Tibial artery (tissue), 4 donors: Measurements from ENCODE around the gene AHI1.

Experiments
- DNase-seq, 2 donors: peaks; one replicate each; pipeline ENCODE4 v3.0.0-alpha.2; 2019
- H3K27ac ChIP-seq, 2 donors: fragments of 200-600 bp; sonication (generic) in 1 of 2; 1 replicate in 1 of 2; 2 replicates in 1 of 2; pipeline ENCODE4 v1.5.1; 2018 to 2019; ENCODE audit warnings: mild to moderate bottlenecking in 1 of 2
- H3K27me3 ChIP-seq, 2 donors: fragments of 200-600 bp; sonication (generic) in 1 of 2; one replicate each; pipeline versions ENCODE4 v1.5.1 to v1.6.0; 2016 to 2019
- H3K36me3 ChIP-seq, 3 donors: fragments of 200-600 bp; sonication (generic) in 2 of 3; one replicate each; pipeline ENCODE4 v1.5.1; 2016 to 2019; ENCODE audit warnings: mild to moderate bottlenecking in 2 of 3
- H3K4me1 ChIP-seq, 4 donors: fragments of 200-600 bp; sonication (generic) in 2 of 4; 1 replicate in 3 of 4; 2 replicates in 1 of 4; pipeline ENCODE4 v1.5.1; 2016 to 2019
- H3K4me3 ChIP-seq, 2 donors: fragments of 200-600 bp; sonication (generic) in 1 of 2; 1 replicate in 1 of 2; 2 replicates in 1 of 2; pipeline ENCODE4 v1.5.1; 2018 to 2019; ENCODE audit warnings: mild to moderate bottlenecking in 2 of 2
- H3K9me3 ChIP-seq, 3 donors: fragments of 200-600 bp; sonication (generic) in 1 of 3; one replicate each; pipeline ENCODE4 v1.5.1; 2016 to 2019
- CTCF ChIP-seq, 2 experiments: fragments of 200-600 bp in 1 of 2; fragments of 450-650 bp in 1 of 2; IDR thresholded peaks; one replicate each; pipeline ENCODE4 v1.5.1; 2017 to 2019; ENCODE audit warnings: antibody characterized with exemption in 2 of 2, mild to moderate bottlenecking in 1 of 2, moderate library complexity in 1 of 2
- intact Hi-C: fragments of 100-400 bp; cut with DNase I; formaldehyde crosslinking; loops from one replicate; pipeline ENCODE4 v1.15.0; 2023; ENCODE audit warnings: low total_unique reads

The AHI1 gene

GRCh38 chr6:135451617-135452190, 45.8 kb downstream of the AHI1 start:
- intact Hi-C loops, result no loop called here
- peak; percentile 55 to 65 for TF ChIP-seq CTCF (IDR thresholded peaks at IDR 0.05)
- Histone ChIP-seq H3K9me3 (no peaks in the 10 kb centered on the region), H3K27ac (no peak overlapping the region), H3K36me3 (peaks cover 13 to 42% (median 20%) of the 10 kb centered on the region in 3 donors), H3K4me3 (no peak overlapping the region), H3K4me1 (no peaks in the 10 kb centered on the region), H3K27me3 (no peaks in the 10 kb centered on the region)
- DNase-seq, result no peak

GRCh38 chr6:135449246-135449645, 48.3 kb downstream of the AHI1 start:
- no peak overlapping the region for H3K27ac ChIP-seq
- intact Hi-C loops, result no loop called here
- DNase-seq, result no peak
- no peak for TF ChIP-seq CTCF (IDR thresholded peaks at IDR 0.05)
- H3K9me3 ChIP-seq, result no peaks in the 10 kb centered on the region
- H3K4me3 ChIP-seq, result no peak overlapping the region
- peaks cover 25 to 45% (median 30%) of the 10 kb centered on the region in 3 donors for H3K36me3 ChIP-seq
- H3K4me1 ChIP-seq, result no peaks in the 10 kb centered on the region
- H3K27me3 ChIP-seq, result no peaks in the 10 kb centered on the region

- no peaks in the 10 kb centered on the region for H3K9me3 ChIP-seq
- intact Hi-C loops, result no loop called here
- TF ChIP-seq CTCF (IDR thresholded peaks at IDR 0.05), result no peak
- H3K4me1 ChIP-seq, result no peaks in the 10 kb centered on the region
- H3K4me3 ChIP-seq, result no peak overlapping the region
- DNase-seq, result no peak
- H3K27me3 ChIP-seq, result no peaks in the 10 kb centered on the region
- no peak overlapping the region for H3K27ac ChIP-seq
- H3K36me3 ChIP-seq, result peaks cover 28 to 54% (median 40%) of the 10 kb centered on the region in 3 donors
Measured at GRCh38 chr6:135440087-135440792, 57.3 kb downstream of the AHI1 start.

- intact Hi-C loops, result no loop called here
- H3K9me3 ChIP-seq, result no peaks in the 10 kb centered on the region
- H3K36me3 ChIP-seq, result peaks cover 35 to 60% (median 47%) of the 10 kb centered on the region in 3 donors
Measured at GRCh38 chr6:135439549-135439948, 58.0 kb downstream of the AHI1 start.

GRCh38 chr6:135438907-135439535, 58.5 kb downstream of the AHI1 start:
- no peak for TF ChIP-seq CTCF (IDR thresholded peaks at IDR 0.05)
- no peak overlapping the region for H3K27ac ChIP-seq
- intact Hi-C loops, result no loop called here
- DNase-seq, result no peak
- H3K4me3 ChIP-seq, result no peak overlapping the region
- H3K36me3 ChIP-seq, result peaks cover 36 to 61% (median 44%) of the 10 kb centered on the region in 3 donors
- H3K4me1 ChIP-seq, result no peaks in the 10 kb centered on the region
- no peaks in the 10 kb centered on the region for H3K27me3 ChIP-seq
- H3K9me3 ChIP-seq, result no peaks in the 10 kb centered on the region

More at GRCh38 chr6:135439549-135439948, 58.0 kb downstream of the AHI1 start:
- Histone ChIP-seq H3K27ac (no peak overlapping the region), H3K27me3 (no peaks in the 10 kb centered on the region), H3K4me3 (no peak overlapping the region), H3K4me1 (no peaks in the 10 kb centered on the region)
- no peak for TF ChIP-seq CTCF (IDR thresholded peaks at IDR 0.05)
- DNase-seq, result no peak
